ENCODE data around the gene TRAPPC8.

- TF ChIP-seq CTCF (IDR thresholded peaks at IDR 0.05) (no peak), POLR2A (IDR thresholded peaks at IDR 0.05) (no peak)
These were observed 7.7 kb upstream of the TRAPPC8 start for GRCh38 chr18:31950583-31950982.
